Endometrial microvascular endothelial cells (primary cell): ENCODE data around the gene CIT. TPM values are rescaled to one million over a fixed set of nuclear protein-coding genes. Genes with fewer than 3 reads are reported as not detected.
"Not testable (repeated sequence)": the region's sequence is repeated elsewhere in the genome, so short reads cannot be mapped to it uniquely, and the experiment has no call there.

ENCODE experiments used
- in situ Hi-C: cut with HindIII; loops from 2 replicates; pipeline ENCODE4 v1.10.0; 2017; ENCODE audit warnings: low sequenced_read_pairs, low pct_unique_long_range_greater_than_20kb; ENCODE audit errors: inconsistent ontology term
- total RNA-seq: library from RNA; depleted of rRNA; stranded (reverse); fragments of >200 nt; gene quantifications from one replicate; pipeline ENCODE4 v1.2.3, GENCODE V29; 2015; ENCODE audit errors: inconsistent ontology term

The CIT gene
- total RNA-seq, 1 donor from 2014 or later = 33.0 TPM

DNA sequence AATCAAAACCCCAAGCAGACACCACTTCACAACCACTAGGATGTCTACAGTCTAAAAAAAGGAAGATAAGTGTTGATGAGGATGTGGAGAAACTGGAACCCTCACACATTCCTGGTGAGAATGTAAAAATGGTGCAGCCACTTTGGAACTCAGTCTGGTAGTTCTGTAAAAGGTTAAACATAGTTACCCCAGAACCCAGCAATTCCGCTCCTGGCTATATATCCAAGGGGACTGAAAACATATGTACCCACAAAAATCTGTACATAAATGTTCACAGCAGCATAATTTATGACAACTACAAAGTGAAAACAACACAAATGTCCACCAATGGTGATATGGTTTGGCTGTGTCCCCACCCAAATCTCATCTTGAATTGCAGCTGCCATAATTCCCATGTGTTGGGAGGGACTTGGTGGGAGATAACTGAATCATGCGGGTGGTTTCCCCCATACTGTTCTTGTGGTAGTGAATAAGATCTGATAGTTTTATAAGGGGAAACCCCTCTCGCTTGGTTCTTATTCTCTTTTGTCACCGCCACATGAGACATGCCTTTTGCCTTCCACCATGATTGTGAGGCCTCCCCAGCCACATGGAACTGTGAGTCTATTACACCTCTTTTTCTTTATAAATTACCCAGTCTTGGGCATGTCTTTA is 162.4 kb downstream of the CIT start:
- in situ Hi-C loops = no loop called here

DNA sequence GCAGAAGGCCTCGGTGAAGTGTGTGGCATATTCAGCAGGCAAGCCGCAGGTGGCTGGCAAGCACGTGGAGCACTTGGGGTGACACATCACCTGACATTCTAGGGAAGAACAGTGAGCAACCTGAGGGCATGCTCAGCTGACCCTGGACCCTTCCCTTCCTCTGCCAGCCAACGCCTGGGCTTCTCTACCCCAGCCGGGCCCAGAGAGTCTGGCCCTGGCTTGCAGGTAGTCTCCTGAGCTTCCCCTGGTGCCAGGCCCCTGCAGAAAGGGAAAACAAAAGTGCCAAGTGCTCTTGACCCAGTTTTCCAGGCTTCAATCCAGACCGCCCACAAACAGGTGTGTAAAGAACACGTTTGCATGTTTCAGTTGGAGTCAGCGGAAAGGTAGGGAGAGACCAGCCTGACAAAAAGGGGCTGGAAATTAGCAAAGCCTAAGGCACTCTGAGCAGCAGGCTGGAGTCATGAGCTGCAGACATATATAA is 163.5 kb downstream of the CIT start:
- in situ Hi-C loops = no loop called here

DNA sequence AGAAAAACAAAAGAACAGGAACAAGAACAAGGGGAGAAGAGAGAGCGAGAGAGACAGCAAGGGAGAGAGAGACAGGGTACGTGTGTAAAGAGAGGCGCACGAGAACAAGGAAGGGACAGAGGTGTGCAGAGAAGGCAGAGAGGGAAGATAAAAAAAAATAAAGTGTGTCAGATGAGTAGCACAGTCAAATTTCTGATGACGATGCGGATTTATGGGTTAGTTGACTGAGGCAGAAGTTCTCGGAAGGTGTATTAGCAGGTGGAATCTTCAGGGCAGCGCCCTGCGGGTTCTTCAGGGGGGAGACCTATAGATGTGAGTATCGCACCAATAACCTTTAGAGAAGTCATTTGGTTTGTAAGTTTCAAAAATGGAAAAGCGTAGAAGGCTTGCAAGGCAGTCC is 164.4 kb downstream of the CIT start:
- in situ Hi-C loops = no loop called here

DNA sequence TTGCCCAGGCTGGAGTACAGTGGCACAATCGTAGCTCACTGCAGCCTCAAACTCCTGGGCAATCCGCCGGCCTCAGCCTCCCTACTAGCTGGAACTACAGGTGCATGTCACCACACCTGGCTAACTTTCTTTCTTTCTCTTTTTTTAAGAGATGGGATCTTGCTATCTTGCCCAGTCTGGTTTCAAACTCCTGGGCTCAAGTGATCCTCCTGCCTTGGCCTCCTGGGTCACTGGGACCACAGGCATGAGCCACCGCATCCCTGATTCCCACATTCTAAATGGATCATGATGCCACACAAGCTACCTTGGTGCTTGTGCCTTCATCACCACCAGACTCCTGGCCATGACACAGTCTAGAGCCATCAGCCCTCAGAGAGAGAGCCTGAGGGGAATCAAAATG is 165.4 kb downstream of the CIT start:
- in situ Hi-C loops = no loop called here

DNA sequence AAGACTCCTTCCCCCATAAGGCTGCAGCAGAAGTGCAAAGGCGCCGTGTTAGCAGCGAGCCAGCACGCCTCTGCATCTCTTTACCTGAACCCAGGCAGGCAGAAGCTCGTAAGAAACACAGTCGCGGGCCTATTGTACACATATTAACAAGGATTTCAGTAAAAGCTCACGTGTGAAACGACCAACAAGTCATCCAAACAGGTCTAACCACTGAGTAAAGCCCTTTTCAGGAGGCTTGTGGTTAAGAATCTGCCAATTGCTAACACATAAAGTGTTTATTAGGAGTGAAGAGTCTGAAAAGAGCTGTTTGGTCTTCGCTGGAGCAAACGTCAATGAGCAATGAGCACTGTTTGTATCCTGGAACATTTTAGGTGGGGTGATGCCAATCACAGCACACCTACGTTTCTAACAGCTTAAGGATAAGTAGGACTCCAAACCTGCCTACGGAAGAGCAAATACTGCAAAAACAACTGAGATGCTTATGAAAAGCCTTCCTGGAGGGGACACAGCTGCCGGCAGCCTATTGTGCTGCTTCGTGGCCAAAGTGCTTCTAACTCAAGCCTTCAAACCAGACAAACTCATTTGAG is 166.1 kb downstream of the CIT start:
- in situ Hi-C loops = no loop called here

DNA sequence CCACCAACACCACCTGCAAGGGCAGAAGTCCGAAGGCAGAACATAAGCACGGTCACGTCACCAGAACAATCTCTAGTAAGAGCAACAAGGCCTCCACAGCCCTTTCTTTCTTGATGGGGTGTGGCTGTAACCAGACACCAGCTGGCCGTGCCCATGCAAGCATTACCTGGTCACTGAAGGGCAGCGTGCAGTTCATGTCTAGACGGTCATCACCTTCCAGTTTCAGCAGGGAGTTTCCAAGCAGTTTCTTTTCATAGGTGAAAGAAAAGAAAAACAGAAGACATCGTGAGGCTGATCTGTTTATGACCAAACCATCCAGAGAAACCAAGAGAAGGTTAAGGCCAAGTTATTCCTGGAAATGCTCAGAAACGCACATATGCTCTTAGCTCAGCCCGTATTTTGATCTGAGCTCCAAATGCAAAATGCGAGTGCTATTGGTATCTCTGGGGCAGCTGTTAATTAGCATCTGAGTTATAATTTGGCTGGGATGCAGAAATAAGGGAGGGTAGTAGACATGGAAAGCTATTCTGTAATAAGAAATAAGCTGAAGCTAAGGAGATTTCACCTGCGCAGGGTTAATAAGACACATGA is 166.7 kb downstream of the CIT start:
- in situ Hi-C loops = no loop called here

DNA sequence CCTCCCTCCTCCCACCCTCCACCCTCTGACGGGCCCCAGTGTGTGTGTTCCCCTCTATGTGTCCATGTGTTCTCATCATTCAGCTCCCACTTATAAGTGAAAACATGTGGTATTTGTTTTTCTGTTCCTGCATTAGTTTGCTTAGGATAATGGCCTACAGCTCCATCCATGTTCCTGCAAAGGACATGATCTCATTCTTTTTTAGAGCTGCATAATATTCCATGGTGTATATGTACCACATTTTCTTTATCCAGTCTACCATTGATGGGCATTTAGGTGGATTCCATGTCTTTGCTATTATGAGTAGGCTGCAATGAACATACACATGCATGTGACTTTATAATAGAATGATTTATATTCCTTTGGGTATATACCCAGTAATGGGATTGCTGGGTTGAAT is 170.7 kb downstream of the CIT start:
- in situ Hi-C loops = not testable (repeated sequence)

DNA sequence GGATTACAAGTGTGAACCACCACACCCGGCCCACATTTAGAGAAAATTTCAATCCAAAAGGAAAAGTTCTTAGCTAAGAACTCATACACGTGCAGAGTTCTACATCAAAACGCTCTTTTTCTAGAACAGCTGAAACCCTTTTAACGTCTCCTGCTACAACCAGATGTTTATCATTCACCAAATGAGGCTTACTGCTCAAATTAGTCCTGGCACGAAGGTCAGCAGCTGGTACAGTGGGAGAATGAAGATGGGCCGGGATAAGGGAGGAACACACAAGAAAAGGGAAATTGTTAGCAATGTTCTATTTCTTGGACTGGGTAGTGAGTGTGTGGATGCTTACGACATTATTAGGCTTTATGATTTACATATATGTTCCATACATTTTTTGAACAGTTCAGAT is 171.9 kb downstream of the CIT start:
- in situ Hi-C loops = no loop called here

DNA sequence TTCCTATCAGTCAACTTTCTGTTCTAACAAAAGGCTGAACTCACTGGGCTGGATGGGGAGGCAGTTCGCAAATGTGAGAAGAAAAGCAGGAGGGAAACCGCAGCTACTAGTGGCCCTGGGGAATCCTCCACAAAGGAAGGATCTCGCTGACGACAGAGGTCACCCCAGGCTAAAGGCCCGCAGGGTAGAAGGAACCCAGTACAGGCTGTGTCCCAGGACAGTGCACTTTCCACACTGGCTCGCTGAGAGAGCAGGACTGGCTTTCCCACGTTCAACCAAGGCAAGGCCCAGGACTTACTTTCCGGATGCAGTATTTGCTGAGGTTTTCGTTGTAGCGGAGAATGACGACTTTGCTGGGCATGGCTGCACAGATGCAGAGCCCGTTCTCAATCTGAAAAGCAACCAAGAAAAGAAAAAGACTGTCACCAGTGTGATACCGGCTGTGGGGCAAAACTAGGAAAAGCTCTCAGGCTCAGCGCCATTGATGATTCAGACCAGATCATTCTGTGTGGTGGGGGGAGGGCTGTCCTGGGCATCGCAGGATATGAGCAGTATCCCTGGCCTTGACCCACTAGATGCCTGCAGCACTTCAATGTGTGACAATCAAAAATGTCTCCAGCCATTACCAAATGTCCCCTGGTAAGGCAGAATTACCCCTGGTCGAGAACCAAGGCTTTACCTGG is 172.9 kb downstream of the CIT start:
- in situ Hi-C loops = no loop called here

DNA sequence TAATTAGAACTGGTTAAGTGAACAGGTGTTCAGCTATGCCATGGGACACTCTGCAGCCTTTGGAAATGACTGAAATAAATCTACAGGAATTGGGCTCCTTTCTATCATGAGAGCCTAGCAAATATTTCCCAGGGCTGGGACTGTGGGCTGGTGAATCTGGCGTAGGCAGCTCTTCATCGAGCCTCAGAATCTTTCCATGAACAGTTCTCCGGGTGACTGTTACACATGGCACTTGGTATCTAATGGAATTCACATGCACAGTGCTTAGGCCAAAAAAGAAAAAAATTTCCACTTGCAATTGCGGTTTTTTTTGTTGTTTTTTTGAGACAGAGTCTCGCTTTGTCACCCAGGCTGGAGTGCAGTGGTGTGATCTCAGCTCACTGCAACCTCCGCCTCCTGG is 177.0 kb downstream of the CIT start:
- in situ Hi-C loops = no loop called here

DNA sequence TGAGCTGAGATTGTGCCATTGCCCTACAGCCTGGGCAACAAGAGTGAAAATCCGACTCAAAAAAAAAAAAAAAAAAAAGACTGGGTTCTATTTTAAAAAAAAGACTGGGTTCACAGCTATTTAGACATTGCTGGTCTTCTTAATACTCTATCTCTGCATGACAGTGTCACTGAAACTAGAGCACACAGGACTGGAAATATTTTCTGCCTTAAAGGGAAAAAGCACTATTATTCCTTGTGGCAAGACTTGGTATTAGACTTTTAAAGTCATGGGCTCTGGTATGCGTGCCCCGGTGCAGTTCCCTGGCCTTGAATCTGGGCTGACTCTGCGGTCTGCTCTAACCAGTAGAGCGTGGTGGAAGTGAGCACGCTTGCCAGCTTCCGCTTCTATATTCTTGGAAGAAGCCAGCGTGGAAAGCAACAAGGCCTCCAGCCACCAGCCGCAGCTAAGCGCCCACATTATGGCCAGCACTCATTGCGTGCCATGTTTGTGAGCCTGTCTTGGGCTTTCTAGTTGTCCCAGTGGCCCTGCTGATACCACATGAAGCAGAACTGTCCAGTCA is 177.8 kb downstream of the CIT start:
- in situ Hi-C loops = no loop called here

DNA sequence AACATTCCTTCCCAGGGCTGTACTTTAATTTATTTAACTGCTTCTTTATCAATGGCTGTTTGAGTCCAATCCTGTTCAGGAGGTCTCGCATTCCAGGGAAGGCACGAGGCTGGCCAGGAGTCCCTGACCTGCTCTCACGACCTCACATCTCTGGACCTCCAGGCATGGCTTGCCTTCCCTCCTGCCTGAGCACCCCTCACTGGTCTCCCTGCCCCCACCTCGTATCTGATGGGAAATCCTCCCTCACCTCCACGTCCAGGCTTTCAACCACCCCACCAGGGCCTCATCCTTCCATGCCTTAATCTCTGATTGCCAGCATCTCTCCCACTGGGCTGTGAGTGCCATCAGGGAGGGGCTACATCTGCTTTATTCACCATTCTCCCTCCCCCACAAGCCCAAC is 180.2 kb downstream of the CIT start:
- in situ Hi-C loops = no loop called here

DNA sequence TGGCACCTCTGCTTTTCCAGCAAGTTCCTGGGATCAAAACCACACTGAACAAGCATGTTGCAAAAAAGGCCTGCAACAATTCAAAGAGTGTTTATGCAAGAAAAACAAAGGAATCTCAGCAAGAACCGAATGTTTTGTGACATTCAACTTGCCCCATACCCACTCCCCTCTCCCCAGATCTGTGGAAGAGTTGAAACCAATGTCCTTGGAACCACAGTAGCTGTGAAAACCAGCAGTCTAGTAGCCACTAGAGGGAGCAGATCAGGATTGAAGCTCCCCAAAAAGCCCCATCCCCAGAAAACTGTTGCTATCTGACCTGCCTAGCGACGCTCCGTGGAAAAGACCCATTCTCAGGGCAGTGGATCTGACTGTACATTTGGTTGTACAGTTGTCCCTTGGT is 182.1 kb downstream of the CIT start:
- in situ Hi-C loops = no loop called here

DNA sequence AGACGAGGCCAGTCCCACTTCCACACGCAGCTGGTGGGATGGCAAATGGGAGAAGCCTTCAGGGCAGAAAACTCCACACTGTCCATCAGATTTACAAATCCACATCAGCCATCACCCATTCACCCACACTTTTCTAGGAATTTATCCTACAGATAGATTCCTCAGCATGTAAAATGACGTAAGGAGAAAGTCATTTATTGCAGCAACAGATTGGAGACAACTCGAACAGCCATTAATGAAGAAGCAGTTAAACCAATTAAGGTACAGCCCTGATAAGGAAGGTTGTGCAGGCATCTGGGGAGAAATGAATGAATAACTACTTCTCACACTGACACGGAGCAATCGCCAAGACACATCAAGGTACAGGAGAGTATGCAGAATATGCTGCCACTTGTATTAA is 183.0 kb downstream of the CIT start:
- in situ Hi-C loops = no loop called here

DNA sequence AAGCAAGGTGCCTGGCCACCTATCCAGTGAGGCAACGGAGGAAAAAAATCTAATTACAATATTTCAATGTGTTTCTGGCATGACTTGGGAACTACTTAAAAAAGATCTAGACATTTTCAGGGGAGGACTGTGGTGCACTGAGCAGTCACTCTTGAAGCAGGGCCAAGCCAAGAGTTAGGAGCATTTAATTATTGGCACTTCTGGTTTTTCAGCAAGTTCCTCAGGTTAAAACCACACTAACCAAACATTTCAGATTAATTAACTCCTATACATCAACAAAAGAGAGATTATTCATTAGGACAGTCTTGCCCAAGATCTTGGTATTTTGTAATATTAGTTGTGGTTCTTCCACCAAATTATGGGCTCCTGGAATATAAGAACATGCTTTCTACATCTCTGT is 183.6 kb downstream of the CIT start:
- in situ Hi-C loops = no loop called here

DNA sequence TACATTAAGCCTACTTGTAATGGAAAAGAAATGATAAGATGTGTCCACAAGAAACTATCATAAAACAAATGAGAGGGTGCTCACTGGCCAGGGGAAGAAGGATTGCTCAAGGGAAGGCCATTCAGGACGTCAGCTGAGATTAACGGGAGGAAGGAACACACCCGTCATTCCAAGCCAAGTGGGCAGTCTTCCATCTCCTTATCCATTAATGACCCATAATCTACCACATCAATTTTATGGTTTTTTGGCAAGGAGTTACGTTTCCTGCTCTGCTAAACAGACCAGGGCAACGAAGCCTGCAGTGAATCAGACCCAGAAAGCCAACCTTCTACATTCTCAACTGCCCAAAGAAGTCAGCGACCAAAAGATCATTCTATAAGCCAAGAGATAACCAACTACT is 184.1 kb downstream of the CIT start:
- in situ Hi-C loops = no loop called here

DNA sequence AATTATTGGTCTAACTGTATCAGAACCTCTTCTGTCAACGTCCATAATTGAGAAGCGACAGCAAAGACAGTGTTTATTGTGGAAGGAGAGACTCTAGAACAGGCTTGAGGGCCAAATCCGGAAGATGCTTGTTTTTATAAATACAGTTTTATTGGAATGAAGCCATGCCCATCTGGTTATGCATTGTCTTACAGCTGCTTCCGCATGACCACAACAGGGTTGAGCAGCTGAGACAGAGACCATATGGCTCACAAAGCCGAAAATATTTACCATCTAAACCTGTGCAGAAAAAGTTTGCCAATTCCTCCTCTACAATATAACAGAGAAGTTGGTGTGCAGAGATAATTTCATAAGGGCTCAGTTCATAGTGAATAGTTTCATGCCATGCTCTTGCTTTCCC is 184.7 kb downstream of the CIT start:
- in situ Hi-C loops = no loop called here

DNA sequence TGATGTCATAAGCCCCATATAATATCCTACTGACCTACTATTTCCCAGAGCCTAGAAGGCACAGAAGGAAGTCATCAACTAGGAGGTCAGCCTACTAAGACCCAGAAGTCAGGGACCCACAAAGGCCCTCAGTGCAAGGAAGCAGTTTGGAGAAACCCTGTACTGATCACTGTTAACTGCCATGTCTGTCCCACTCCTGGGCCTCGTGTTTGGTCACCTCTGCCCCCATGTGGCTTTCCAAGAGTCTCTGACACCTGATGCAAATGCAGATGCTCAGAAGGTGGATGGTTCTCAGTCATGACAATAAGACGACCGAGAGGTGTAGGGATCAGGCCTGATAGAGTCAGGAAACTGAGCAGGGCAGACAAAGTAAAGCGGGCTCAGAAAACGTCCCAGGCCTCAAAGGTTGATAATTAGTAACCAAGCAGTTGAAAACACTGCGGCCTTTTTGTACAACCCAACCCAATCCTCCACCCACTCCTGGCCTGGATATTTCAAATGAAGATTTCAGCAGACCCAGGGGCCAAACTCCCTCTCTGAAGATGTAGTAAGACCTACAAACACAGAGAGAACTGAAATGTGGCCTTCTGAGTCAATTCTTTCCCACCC is 185.8 kb downstream of the CIT start:
- in situ Hi-C loops = no loop called here

DNA sequence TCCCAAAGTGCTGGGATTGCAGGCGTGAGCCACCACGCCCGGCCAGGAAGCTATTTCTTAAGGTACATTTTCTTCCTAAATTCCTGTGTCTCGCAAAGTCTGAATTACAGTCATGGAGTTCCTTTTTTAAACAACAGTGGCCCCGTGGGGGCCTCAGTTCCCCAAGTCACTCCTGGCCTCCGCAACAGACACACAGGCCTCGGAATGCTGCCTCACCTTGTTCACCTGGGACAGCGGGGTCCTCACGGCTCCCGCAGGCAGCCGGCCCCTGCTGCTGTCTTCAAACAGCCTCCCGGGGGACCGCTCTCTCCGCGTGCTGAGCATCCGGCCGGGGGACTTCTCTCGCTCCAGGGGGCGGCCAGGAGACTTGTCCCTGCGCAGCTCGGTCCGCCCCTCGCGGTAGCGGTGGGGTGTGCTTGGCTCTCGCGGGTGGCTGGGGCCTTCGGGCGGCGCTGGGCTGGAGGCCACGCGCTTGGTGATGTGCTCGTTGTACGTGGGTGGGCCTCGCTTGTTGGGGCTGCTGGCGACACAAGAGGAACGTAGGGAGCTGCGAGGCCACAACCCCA is 187.1 kb downstream of the CIT start:
- in situ Hi-C loops = no loop called here
